NCI-H2171 (cell line): ENCODE results near the gene HECTD2.
"Not testable (repeated sequence)": the region's sequence is repeated elsewhere in the genome, so short reads cannot be mapped to it uniquely, and the experiment has no call there.

ENCODE experiments used
- DNase-seq: peaks from one replicate; lab custom pipeline; 2025; lab: John Stamatoyannopoulos, UW

Gene HECTD2

GRCh38 chr10:91474009-91474408 is 63.9 kb downstream of the HECTD2 start:
- no peak for DNase-seq

- DNase-seq, result no peak
Measured at GRCh38 chr10:91477236-91477635, 67.1 kb downstream of the HECTD2 start.

GRCh38 chr10:91479583-91479982 is 69.4 kb downstream of the HECTD2 start:
- DNase-seq, result no peak

- no peak for DNase-seq
Measured at GRCh38 chr10:91487911-91488582, 77.9 kb downstream of the HECTD2 start.

DNA sequence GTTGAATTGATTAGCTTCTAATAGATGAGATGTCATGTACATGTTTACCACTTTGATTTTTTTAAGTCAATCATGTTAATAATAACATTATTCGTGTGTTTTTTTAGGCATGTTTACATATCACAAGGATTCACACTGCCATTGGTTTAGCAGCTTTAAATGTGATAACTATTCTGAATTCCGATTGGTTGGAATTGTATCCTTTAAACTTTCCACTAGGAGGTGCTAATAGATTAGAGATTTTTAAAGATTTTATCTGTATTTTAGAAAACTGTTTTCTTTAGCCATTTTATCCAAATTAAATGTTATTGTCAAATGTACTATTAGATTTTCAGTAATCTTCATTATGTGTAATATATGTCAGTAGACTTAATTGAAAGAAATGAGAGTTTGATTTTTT is 83.2 kb downstream of the HECTD2 start:
- DNase-seq, result no peak

GRCh38 chr10:91495402-91495801 is 85.3 kb downstream of the HECTD2 start:
- DNase-seq, result no peak

GRCh38 chr10:91496016-91496415 is 85.9 kb downstream of the HECTD2 start:
- no peak for DNase-seq

DNA sequence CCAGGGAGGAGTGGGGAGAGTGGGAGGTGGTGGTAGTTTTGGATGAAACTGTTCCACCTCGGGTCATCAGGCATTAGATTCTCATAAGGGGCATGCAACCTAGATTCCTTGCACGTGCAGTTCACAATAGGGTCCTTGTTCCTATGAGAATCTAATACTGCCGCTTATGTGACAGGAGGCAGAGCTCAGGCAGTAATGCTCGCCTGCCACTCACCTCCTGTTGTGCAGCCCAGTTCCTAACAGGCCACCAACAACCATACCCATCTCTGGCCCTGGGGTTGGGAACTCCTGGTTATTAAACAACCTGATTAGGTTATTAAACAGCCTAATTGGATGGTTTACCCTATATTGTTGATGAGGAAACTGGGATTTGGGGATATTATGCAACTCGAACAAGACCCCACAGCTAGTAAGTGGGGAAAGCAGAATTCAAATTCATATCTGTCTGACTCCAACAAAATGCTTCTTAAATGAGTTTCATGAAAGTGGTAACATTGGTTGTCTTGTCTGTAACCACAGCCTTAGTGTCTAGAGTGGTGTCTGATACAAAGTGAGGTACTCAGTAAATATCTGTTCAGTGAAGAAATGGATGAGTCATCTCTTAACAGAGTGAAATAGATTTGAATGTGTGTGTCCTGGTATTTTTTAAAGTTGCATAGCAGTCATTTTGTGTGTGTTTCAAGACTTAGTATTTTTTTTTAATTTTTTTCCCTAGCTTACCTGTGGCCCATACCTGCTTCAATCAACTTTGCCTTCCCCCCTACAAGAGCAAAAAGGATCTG is 101.6 kb downstream of the HECTD2 start:
- no peak for DNase-seq

DNA sequence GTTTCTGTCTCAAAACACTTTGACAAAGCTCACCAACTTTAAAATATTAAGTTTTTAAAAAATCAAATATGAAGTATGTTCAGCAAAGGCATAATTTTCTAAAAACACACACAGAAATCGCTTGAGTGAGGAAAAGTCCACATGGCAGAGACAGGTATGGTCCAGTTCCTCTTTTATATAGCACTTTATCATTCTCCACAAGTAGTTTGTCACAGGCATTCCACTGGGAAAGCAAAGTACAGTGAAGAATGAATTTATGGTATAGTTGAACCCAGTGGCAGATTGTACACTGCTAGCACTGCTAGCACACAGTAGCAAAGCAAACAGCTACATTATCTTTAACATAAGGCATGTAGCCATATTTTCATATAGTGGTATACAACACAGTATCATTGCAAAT is 102.3 kb downstream of the HECTD2 start:
- DNase-seq, result no peak

DNA sequence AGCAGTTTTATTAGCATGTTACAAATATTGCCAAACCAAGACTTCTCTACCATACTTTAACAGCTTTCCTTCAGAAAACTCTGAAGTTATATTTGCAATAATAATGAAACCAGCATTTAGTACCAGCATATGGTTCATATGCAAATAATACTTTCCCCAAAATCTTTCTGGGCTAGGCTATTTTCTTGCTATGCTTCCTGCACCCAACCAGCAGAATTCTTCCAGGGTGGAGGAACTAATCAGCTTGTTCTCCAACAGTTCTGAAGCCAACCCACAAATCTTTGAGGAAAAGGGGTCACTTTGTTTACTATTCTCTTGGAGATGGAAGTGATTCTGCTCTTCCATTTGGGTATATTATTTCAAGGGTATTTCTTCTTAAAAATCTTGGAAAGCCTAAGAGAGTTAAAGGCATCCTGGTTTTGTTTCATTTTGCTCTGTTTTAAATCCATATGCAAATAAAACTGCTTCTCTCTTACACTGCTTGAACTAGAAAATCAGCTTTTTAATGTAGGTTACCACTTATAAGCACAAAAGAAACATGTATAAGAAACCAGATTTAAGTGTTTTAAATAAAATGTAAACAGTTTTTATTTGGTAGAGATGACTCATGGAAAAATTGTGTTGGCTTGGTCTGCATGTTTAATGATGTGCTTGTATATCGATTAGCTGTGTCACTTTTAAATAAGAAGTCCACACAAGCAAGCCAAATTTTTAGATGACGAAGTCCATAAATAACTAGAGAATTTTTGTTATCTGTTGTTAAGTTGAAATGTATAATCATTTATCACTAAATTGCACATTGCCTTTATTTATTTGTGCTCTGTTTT is 103.7 kb downstream of the HECTD2 start:
- no peak for DNase-seq

GRCh38 chr10:91514787-91515186 is 104.6 kb downstream of the HECTD2 start:
- DNase-seq, result no peak

GRCh38 chr10:91517394-91517793 is 107.2 kb downstream of the HECTD2 start:
- DNase-seq, result no peak

- DNase-seq, result no peak
Measured at GRCh38 chr10:91519899-91520514, 109.9 kb downstream of the HECTD2 start.

GRCh38 chr10:91520661-91521060 is 110.5 kb downstream of the HECTD2 start:
- no peak for DNase-seq

- no peak for DNase-seq
Measured at GRCh38 chr10:91521439-91521838, 111.3 kb downstream of the HECTD2 start.

GRCh38 chr10:91525896-91526712 is 116.0 kb downstream of the HECTD2 start:
- no peak for DNase-seq

DNA sequence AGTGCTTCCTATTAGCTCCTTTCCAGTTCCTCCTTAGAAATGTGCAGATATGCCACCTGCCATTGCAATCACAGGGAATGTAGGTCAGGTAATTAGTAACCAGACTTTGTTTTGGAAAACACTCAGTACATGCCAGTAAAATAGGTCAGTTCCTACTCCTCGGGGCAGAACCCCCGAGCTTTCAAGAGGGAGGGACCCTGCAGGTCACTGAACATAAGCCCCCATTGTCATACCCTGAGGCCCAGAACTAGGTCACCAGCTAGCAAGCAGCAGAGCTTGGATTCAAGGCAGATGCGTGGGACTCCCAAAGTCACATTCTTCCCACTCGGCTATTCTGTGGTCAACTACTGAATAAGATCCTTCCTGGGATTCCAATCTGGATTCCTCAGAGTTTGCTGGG is 117.9 kb downstream of the HECTD2 start:
- DNase-seq, result no peak

DNA sequence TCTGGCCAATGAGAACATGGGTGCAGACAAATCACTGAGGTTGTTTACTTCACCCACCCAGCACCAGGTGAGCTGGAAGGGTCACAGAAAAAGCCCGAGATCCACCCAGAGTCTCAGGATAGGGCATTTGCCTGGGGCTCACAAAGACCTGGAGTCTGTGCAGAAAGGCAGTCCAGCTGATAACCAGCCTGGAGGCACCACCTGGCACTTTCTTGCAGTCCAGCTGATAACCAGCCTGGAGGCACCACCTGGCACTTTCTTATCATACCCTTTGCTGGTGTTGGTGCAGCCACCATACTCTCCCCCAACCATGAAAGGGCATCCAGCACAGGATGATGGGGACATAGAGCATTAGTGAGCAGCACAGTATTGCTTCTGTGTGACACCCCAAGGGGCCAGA is 118.6 kb downstream of the HECTD2 start:
- DNase-seq, result no peak

GRCh38 chr10:91534789-91535188 is 124.6 kb downstream of the HECTD2 start:
- DNase-seq, result not testable (repeated sequence)

- DNase-seq, result no peak
Measured at GRCh38 chr10:91536111-91536510, 126.0 kb downstream of the HECTD2 start.

DNA sequence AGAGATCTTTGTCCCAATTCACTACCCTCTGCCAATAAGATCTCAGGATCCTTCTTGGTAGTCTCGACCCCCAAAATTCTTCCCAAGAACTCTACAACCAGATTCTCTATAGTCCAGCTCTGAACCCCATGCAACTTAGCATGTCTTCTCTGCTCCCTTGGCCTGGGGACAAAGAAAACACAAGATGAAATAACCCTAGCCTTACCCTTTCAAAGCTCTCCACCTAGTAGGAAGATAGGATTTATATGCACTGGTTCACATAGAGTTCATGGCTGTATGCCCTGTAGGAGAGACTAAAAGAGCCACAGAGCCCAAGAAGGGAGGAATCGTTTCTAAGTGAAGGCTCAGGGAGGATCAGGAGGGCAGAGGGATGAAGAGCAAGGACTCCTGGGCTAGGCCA is 126.6 kb downstream of the HECTD2 start:
- no peak for DNase-seq
